Measurements from ENCODE around the gene ANKRD44. TPM values are rescaled to one million over a fixed set of nuclear protein-coding genes. Genes with fewer than 3 reads are reported as not detected.

ANKRD44 gene
- 0.91 to 2.7 TPM (median 1.4 TPM) in 5 replicates for total RNA-seq (2022; extraction: Qiagen RNA extraction)

DNA sequence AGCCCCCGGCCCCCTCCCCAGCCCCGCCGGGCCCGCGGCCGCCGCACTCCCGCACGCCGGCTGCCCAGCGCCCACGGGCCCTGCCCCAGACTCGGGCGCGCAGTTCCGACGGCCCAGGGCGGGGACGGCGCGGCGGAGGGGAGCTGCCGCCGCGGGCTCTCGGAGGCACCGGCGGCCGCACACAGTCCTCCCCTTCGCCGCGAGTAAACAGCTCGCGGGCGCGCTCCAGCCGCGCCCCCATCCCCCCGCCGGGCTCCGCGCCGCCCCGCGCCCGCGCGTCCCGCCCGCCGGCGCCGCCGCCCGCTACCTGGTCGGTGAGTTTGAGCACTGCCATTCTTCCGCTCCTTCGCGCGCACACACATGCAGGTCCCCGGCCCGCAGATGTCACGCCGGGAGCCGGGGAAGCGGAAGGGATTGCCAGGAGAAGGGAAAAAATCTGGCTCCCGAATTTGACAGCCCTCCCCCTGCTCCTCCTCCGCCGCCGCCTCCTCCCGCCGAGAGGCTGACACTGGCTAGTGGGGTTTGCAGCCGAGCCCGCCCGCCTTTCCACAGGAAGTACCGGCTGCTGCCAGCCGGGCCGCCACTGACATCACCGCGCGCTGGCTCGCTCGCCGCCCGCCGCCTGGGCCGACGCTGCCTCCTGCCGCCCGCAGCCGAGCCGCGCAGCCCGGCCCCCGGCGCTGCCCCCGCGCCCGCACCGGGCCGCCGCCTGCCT is at the start of gene ANKRD44:
Gene ANKRD44, minus strand, starts transcription at position 510 of the 715 bp plus-strand sequence. Its CDS starts 176 bp downstream, at position 334.

Other genes starting within 250 kb of the ANKRD44 start
- 111 to 148 TPM (median 123 TPM) in 5 replicates for gene SF3B1, start 124.2 kb upstream of the ANKRD44 start, total RNA-seq (2022; extraction: Qiagen RNA extraction)
- gene COQ10B, start 142.8 kb upstream of the ANKRD44 start, total RNA-seq (2022; extraction: Qiagen RNA extraction): 17.0 to 21.5 TPM (median 19.2 TPM) in 5 replicates
- 598 to 787 TPM (median 619 TPM) in 5 replicates for gene HSPD1, start 189.1 kb upstream of the ANKRD44 start, total RNA-seq (2022; extraction: Qiagen RNA extraction)
- gene HSPE1, start 189.6 kb upstream of the ANKRD44 start, total RNA-seq (2022; extraction: Qiagen RNA extraction): 462 to 998 TPM (median 528 TPM) in 5 replicates
- 22.7 to 37.7 TPM (median 27.4 TPM) in 5 replicates for gene MOB4, start 205.3 kb upstream of the ANKRD44 start, total RNA-seq (2022; extraction: Qiagen RNA extraction)